Left colon (tissue), 2 donors: ENCODE measurements around the gene SPTLC1. TPM values are rescaled to one million over a fixed set of nuclear protein-coding genes. Genes with fewer than 3 reads are reported as not detected.
"Not testable (repeated sequence)": the region's sequence is repeated elsewhere in the genome, so short reads cannot be mapped to it uniquely, and the experiment has no call there.

Source experiments
- ATAC-seq: fragments of 200-7000 bp; cut with Tn5 transposase; one replicate; pipeline ENCODE4 v1.9.1; 2020; ENCODE audit warnings: mild to moderate bottlenecking, moderate library complexity
- DNase-seq, 2 donors: peaks; one replicate each; pipeline ENCODE4 v3.0.0-alpha.2; 2020
- intact Hi-C, 2 donors: fragments of 100-400 bp; cut with DNase I in 1 of 2; cut with micrococcal nuclease in 1 of 2; formaldehyde crosslinking; loops; one replicate each; pipeline versions ENCODE4 v1.11.2 to v1.14.0; 2022; cut with DNase I, micrococcal nuclease
- total RNA-seq, 2 donors: library from RNA; stranded (reverse); fragmentation: NEBNext Ultra II Directional; extraction: Animal tissue kit (Norgen Biotek cat#: 25700); gene quantifications; one replicate each; pipeline ENCODE4 v1.2.1, GENCODE V29; 2021
- donor health status: DM: no; HTN: no; CAD: no.
- donor health status: DM: yes; HTN: yes; CAD: no.

Gene SPTLC1
- total RNA-seq, 2 donors from 2014 or later, result 74.3 to 81.7 TPM

- DNase-seq, ATAC-seq, intact Hi-C loops: not testable (repeated sequence)
Measured at GRCh38 chr9:92105446-92106225, 9.6 kb downstream of the SPTLC1 start.

DNA sequence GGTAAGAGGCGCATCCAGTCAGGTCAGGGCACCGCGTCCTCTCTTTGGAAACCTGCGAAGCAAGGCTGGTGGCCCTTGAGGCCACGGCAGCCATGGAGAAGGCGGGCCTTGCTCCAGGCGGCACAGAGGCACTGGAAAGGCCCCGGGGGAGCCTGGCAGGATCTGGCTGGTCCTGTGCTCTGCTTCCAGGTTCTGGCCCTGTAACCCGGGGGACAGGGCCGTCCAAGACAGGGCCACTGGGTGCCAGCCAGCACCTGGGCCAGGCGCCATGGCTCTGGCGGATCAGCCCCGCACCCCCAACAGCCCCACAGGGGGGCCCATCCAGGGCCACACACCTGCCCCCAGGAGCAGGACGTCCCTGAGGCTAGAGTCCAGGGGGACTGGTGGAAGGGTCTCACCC lies 11.6 kb downstream of the SPTLC1 start:
- DNase-seq, intact Hi-C loops, ATAC-seq: not testable (repeated sequence)

DNA sequence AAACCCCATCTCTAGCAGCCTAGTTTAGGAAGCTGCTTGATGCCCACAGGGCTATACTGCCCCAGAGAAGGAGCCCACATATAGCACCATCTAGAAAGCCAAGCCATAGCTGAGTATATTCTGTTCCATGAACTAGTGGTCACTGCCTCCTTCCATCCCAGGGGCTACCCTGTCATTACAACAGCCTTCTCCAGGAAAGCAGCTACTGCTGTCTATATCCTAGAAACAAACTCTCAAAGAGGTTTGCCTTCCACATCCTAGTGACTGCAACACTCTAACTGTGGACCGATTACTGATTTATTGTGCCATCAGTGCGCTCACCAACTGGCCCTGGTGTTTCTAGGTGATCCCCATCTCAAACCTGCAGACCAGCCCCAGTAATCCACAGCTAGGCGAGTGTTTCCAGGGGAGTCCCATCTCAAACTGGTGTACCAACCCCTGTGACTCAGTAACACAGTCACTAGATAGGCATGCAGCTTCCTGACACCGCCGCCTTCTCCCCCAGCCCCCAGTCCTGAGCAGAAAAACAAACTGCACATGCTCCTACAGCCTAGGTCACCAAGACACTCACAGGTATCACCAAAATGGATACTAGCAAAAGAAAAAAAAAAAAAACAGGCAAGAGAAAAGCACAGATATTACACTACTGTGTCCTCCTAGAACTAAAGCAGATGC lies 14.8 kb downstream of the SPTLC1 start:
- no peak for ATAC-seq
- intact Hi-C loops, result no loop called here
- DNase-seq, result no peak

DNA sequence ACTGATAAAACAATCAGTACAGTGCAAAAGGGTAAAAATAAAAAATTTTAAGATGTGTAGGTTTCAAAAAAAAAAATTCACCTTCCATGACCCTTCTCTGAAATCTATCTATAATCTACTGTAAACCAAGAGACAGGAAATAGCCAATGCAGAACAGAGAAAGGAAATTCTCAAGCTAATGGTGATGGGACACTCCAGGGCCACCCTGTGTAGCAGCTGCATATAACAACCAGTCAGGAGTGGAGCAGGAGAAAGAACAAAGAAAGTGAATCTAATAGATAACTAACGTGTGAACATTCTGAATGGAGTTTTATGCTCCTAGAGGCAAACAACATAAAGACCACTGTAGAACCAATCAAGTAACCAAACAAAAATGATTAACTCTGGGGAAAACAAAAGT lies 16.6 kb downstream of the SPTLC1 start:
- intact Hi-C loops, result no loop called here
- DNase-seq (no peak), ATAC-seq (peak; percentile 52)

DNA sequence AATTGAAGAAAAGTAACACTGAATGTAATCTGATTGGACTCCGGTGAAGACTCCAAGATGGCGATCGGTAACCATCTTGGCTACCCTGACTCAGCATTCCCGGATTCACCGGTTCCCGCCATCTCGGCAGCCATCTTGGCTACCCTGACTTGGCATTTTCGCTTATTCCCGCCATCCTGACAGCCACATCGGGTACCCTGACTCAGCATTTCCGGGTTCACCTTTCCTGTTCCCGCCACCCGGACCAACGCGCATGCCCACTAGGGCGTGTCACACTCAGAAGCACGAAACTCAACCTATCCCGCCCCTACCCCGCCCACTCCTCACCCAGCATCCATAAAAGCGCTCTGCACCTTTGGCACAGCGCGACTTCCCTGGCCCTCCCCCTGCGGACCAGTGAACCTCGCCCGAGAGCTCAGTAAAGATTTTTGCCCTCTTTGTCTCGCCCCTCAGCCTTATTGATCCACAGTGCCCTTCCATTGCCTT lies 17.2 kb downstream of the SPTLC1 start:
- ATAC-seq, result peak; percentile 92
- peak; percentile 95 to 96 for DNase-seq
- intact Hi-C loops, result no loop called here

DNA sequence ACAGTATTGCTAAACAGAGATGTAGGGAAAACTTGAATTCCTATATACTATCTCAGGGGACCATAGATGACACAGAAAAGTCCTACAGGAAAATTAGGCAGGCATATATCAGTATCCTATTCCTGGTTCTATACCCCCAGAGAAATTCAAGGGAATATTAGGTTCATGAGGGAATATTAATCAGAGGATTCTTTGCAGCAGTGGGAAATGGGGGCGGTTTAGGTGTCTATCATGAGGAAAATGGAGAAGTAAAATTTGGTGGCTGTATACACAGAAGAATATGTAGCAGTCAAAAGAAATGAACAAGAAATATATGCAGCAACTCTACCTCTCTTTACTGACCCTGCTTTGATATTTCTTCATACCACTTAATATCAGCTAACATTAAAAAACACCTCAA lies 20.0 kb downstream of the SPTLC1 start:
- ATAC-seq (no peak), DNase-seq (no peak)
- intact Hi-C loops, result no loop called here

GRCh38 chr9:92094655-92095054 lies 20.6 kb downstream of the SPTLC1 start:
- no peak for ATAC-seq
- no peak for DNase-seq
- intact Hi-C loops, result no loop called here

DNA sequence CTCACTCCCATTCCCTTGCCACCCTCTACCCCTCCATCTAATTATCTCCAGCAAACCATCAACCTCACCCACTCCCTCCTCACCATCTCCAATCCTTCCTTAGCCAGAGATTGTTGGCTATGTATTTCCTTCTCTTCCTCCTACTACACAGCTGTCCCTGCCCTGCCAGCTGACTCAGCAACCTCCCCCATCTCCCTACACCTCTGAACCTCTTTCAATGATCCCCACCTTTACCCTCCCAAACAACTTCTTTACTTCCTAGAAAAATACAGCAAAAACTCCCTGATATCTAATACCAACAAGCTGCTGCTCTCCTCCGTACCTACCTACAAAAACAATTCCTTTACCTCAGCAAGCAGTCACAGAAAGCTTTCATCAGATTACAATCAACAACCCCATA lies 37.3 kb downstream of the SPTLC1 start:
- no peak for ATAC-seq
- DNase-seq, result no peak
- intact Hi-C loops, result no loop called here

GRCh38 chr9:92071634-92072033 lies 43.6 kb downstream of the SPTLC1 start:
- DNase-seq (no peak), ATAC-seq (no peak)
- intact Hi-C loops, result no loop called here

DNA sequence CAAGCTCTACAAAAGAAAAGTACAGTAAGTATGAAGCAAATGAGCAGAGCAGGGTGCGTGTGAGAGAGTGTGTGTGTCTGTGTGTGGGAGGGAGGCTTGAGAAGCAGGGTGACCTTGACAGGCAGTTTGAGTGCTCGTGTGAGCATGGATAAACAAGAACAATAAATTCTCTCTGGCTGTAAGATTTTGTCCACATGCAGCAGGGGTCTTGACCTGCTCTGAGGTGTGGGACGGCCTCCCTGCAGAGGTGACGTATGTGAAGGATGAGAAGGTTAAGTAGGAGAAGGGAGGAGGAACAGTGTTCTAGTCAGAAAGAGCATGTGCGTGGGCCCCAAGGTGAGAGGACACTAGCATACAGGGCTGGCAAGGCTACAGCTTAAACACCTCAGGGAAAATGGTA lies 49.0 kb downstream of the SPTLC1 start:
- ATAC-seq, result no peak
- intact Hi-C loops, result no loop called here
- no peak for DNase-seq

GRCh38 chr9:92064711-92065110 lies 50.5 kb downstream of the SPTLC1 start:
- intact Hi-C loops, result no loop called here
- no peak for ATAC-seq
- DNase-seq, result no peak

- intact Hi-C loops, result no loop called here
- ATAC-seq (no peak), DNase-seq (no peak)
Measured at GRCh38 chr9:92061184-92061583, 54.0 kb downstream of the SPTLC1 start.

GRCh38 chr9:92059661-92060060 lies 55.6 kb downstream of the SPTLC1 start:
- DNase-seq (peak in 1 of 2 donors; percentile 14), ATAC-seq (peak; percentile 96)
- intact Hi-C loops, result no loop called here

GRCh38 chr9:92058723-92059444 lies 56.3 kb downstream of the SPTLC1 start:
- intact Hi-C loops, result no loop called here
- ATAC-seq (no peak), DNase-seq (no peak)

DNA sequence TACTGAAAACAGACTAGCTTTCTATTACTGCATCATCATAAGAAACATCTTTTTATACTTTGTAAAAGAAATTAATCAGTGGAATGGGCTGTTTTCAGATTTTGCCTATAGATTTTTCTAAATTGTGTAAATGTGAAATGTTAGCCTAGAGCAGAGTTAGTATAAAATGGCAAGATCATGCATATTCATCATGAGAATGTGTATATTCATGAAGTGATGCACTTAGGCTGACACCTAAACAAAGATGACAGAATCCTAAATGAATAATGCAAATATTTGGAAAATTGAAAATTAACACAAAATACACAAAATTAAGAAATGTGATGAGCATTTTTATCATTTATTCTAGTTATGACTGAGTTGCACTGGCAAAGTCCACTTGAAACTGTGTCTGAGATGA lies 57.2 kb downstream of the SPTLC1 start:
- no peak for DNase-seq
- ATAC-seq, result no peak
- intact Hi-C loops, result no loop called here

- ATAC-seq, result no peak
- DNase-seq, result no peak
- intact Hi-C loops, result no loop called here
Measured at GRCh38 chr9:92057226-92057625, 58.0 kb downstream of the SPTLC1 start.

GRCh38 chr9:92055624-92056023 lies 59.6 kb downstream of the SPTLC1 start:
- no peak for ATAC-seq
- no peak for DNase-seq
- intact Hi-C loops, result no loop called here

- DNase-seq (no peak), ATAC-seq (no peak)
- intact Hi-C loops, result no loop called here
Measured at GRCh38 chr9:92048924-92049625, 66.1 kb downstream of the SPTLC1 start.

DNA sequence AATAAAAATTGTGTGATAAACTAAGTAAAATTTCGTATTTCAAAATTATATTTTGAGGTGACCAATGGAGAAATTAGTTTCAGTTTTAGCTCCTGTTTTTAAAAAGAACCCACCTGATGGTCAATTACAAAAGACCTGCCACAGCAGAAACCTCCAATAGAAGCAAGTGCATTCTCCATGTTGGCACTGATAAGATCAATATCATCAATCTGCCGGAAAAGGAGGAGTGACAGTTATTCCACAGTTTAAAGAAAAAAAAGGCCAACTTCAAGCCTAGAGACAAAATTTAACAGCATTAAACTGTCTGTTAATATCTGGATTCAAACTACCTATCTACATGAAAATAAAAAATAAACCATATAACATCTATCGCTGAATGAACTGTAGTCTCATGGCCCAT lies 67.7 kb downstream of the SPTLC1 start:
- intact Hi-C loops, result no loop called here
- ATAC-seq, result no peak
- DNase-seq, result no peak
